K562 (cell line): ENCODE data around the gene GGPS1. TPM values are rescaled to one million over a fixed set of nuclear protein-coding genes. Genes with fewer than 3 reads are reported as not detected.
A peak's percentile ranks its signal among the peaks of the same experiment; 100 is the strongest.

Source experiments
- ATAC-seq: fragments of 200-7000 bp; cut with Tn5 transposase; 3 replicates; pipeline ENCODE4 v1.9.1; 2020; ENCODE audit warnings: moderate library complexity
- BruUV-seq: library from RNA; stranded (reverse); fragments of 400-500 nt; replicated peaks from 2 replicates; lab custom pipeline; 2021; lab: Mats Ljungman, UMichigan
- CTCF ChIA-PET: fragments of 300-600 bp; formaldehyde crosslinking; extraction: SDS; loops from one replicate; lab custom pipeline; 2021; ENCODE audit warnings: low intra/inter-chr PET ratio; lab: Yijun Ruan, JAX
- POLR2A ChIA-PET: fragments of 300-600, 350-650 bp; sonication (Branson Sonifier 250); formaldehyde crosslinking; extraction: SDS; loops from one replicate; lab custom pipeline; 2021; ENCODE audit warnings: antibody characterized with exemption, inconsistent platforms; lab: Yijun Ruan, JAX
- DNase-seq, 4 experiments: peaks; one replicate each; pipeline versions ENCODE4 v3.0.0 to v3.0.0-alpha.2; 2011 to 2018; ENCODE audit warnings: low spot score in 3 of 4, mixed read lengths in 3 of 4; ENCODE audit errors: extremely low read depth in 1 of 4
- FAIRE-seq: peaks from 2 replicates; lab custom pipeline; 2011; peaks lifted over from hg19 to GRCh38; lab: Jason Lieb, UNC
- H2AFZ ChIP-seq: 2 replicates; pipeline ENCODE4 v1.6.0; 2011; ENCODE audit warnings: low read depth, low read length, control low read depth, inconsistent platforms
- H3K27ac ChIP-seq: fragments of 200-600 bp; 3 replicates; pipeline ENCODE4 v1.8.0; 2011; ENCODE audit warnings: low read depth, mild to moderate bottlenecking, control low read depth, inconsistent platforms, low read length, moderate library complexity, mixed read lengths; ENCODE audit errors: extremely low read depth
- H3K27me3 ChIP-seq, 2 experiments: fragments of 300-600 bp in 1 of 2; 2 replicates in 1 of 2; 3 replicates in 1 of 2; pipeline versions ENCODE4 v1.6.0 to v1.8.0; 2011; ENCODE audit warnings: inconsistent platforms in 2 of 2, low read length in 2 of 2, mild to moderate bottlenecking in 1 of 2, mixed read lengths in 1 of 2, moderate library complexity in 1 of 2; ENCODE audit not compliant: control insufficient read depth in 2 of 2, insufficient read depth in 2 of 2
- H3K36me3 ChIP-seq: fragments of 300-600 bp; 3 replicates; pipeline ENCODE4 v1.8.0; 2011; ENCODE audit warnings: mild to moderate bottlenecking, low read length, inconsistent platforms; ENCODE audit not compliant: control insufficient read depth, insufficient read depth
- H3K4me1 ChIP-seq, 2 experiments: fragments of 200-600 bp in 1 of 2; replicated peaks in 1 of 2; 2 replicates in 1 of 2; 3 replicates in 1 of 2; pipeline versions ENCODE4 v1.5.1 to v1.8.0; 2011; ENCODE audit warnings: inconsistent platforms in 2 of 2, low read length in 2 of 2, mild to moderate bottlenecking in 1 of 2, mixed read lengths in 1 of 2, moderate library complexity in 1 of 2; ENCODE audit not compliant: control insufficient read depth in 2 of 2, insufficient read depth in 2 of 2
- H3K4me2 ChIP-seq: 2 replicates; pipeline ENCODE4 v1.6.1; 2011; ENCODE audit warnings: low read length, control low read depth, inconsistent platforms, mixed read lengths; ENCODE audit not compliant: insufficient read depth
- H3K4me3 ChIP-seq: fragments of 200-600 bp; sonication (generic), shearing (Covaris generic); 2 replicates; pipeline ENCODE4 v1.5.1; 2016; ENCODE audit warnings: control low read depth, inconsistent platforms
- H3K79me2 ChIP-seq: fragments of 200-600 bp; 3 replicates; pipeline ENCODE4 v1.8.0; 2011; ENCODE audit warnings: low read length, inconsistent platforms; ENCODE audit not compliant: control insufficient read depth, insufficient read depth
- H3K9ac ChIP-seq, 2 experiments: 2 replicates each; pipeline versions ENCODE4 v1.6.0 to v1.6.1; 2011; ENCODE audit warnings: low read depth in 2 of 2, low read length in 2 of 2, control low read depth in 1 of 2, inconsistent platforms in 1 of 2, mild to moderate bottlenecking in 1 of 2, mixed read lengths in 1 of 2; ENCODE audit not compliant: insufficient read depth in 1 of 2
- H3K9me1 ChIP-seq: one replicate; pipeline ENCODE4 v1.6.0; 2011; ENCODE audit warnings: inconsistent platforms, mild to moderate bottlenecking, low read length, moderate library complexity; ENCODE audit not compliant: control insufficient read depth, insufficient read depth
- H3K9me3 ChIP-seq: replicated peaks from 2 replicates; pipeline ENCODE4 v1.5.1; 2011; ENCODE audit warnings: low read depth, low read length, inconsistent platforms; ENCODE audit not compliant: control insufficient read depth, insufficient read depth
- H4K20me1 ChIP-seq: replicated peaks from 2 replicates; pipeline ENCODE4 v1.6.1; 2011; ENCODE audit warnings: low read length, inconsistent platforms, mixed read lengths; ENCODE audit not compliant: control insufficient read depth, insufficient read depth
- CREB1 ChIP-seq, 2 experiments: sonication (generic) in 1 of 2; formaldehyde crosslinking in 1 of 2; IDR thresholded peaks; 2 replicates each; pipeline versions ENCODE4 v1.6.1 to v1.8.0; 2012 to 2022; ENCODE audit warnings: inconsistent platforms in 1 of 2, mild to moderate bottlenecking in 1 of 2, missing genetic modification reagents in 1 of 2, moderate library complexity in 1 of 2
- CXXC5 ChIP-seq: fragments of 250-450 bp; sonication (Bioruptor Pico); IDR thresholded peaks from 2 replicates; pipeline ENCODE4 v1.8.0; 2022; ENCODE audit warnings: inconsistent platforms, mild to moderate bottlenecking, moderate library complexity
- DDX20 ChIP-seq: fragments of 450-650 bp; IDR thresholded peaks from 2 replicates; pipeline ENCODE4 v1.6.1; 2016; ENCODE audit warnings: missing genetic modification characterization, low read depth, mild to moderate bottlenecking, missing compliant biosample characterization, moderate library complexity
- FOSL1 ChIP-seq: fragments of 200-800 bp; sonication (Bioruptor generic); conservative IDR thresholded peaks from 2 replicates; pipeline ENCODE4 v1.6.1; 2016; ENCODE audit warnings: missing genetic modification characterization, missing compliant biosample characterization
- MAFK ChIP-seq: IDR thresholded peaks from 2 replicates; pipeline ENCODE4 v1.6.1; 2011; ENCODE audit warnings: low read length, improper control_type of control experiment
- WGBS: fragments of 100-300 bp; shearing (Covaris generic); methylation state at CpG from one replicate; pipeline ENCODE4 v1.1.6; 2016; ENCODE audit warnings: low coverage, mixed read lengths; ENCODE audit not compliant: insufficient coverage; ENCODE audit errors: missing lambda C conversion rate; 5-methylcytosine and 5-hydroxymethylcytosine counted together
- in situ Hi-C: fragments of 300-500 bp; cut with MboI; formaldehyde crosslinking; loops from 4 replicates; pipeline ENCODE4 v1.15.0; 2018; ENCODE audit warnings: inconsistent platforms, mixed read lengths
- intact Hi-C: fragments of 100-400 bp; cut with micrococcal nuclease; formaldehyde crosslinking; loops from 2 replicates; pipeline ENCODE4 v1.14.2; 2022
- polyA plus RNA-seq, 8 experiments: library from polyadenylated mRNA; depleted of rRNA in 4 of 8; stranded (reverse) in 5 of 8; unstranded in 3 of 8; fragments of >200 nt; fragmentation: Nextera tagmentation in 2 of 8; fragmentation: Illumina TruSeq in 1 of 8; extraction: Ambion mirVana in 2 of 8; extraction: Trizol in 1 of 8; gene quantifications; 2 replicates each; pipeline versions ENCODE4 v1.2.1 to v1.2.3, GENCODE V29; 2011 to 2014; ENCODE audit warnings: inconsistent platforms in 1 of 8, missing spikeins in 1 of 8
- total RNA-seq, 7 experiments: library from RNA; depleted of rRNA in 6 of 7; stranded (reverse); fragments of >200 nt in 6 of 7; fragmentation: Illumina TruSeq in 2 of 7; extraction: Trizol in 2 of 7; gene quantifications; 2 replicates each; pipeline versions ENCODE4 v1.2.1 to v1.2.3, GENCODE V29; 2011 to 2021; ENCODE audit warnings: low replicate concordance in 1 of 7
- TF ChIP-seq, protein P1 (sequence below): fragments of 450-650 bp; conservative IDR thresholded peaks from 2 replicates; pipeline ENCODE4 v1.6.1; 2016; ENCODE audit warnings: missing genetic modification characterization, low read depth, mild to moderate bottlenecking, control low read depth, missing compliant biosample characterization

Gene GGPS1
- total and polyA plus RNA-seq, 9 of the 15 experiments (the other 6 are each of a cell fraction or from before 2014, with no cell fraction given), result 18.8 to 104 (median 56.3) TPM

DNA sequence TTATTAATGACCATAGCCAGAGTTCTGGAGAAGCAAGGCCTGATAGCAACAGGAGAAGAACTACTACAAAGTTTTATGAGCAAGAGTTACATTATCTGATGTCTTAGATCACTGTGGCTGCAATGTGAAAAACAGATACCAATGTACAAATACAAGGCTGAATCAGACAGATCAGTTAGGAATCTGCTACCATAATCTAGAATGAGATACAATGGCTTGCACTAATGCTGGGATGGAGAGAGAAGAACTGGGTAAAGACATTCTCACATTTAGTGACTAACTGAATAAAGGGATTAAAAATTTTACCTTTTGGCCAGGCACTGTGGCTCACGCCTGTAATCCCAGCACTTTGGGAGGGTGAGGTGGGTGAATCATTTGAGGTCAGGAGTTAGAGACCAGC, 41.7 kb upstream of the GGPS1 start:
- CTCF ChIA-PET, result interaction anchor here (0.8 kb wide), 1 partner anchor 34 kb away, joined by 4 read pairs; no protein-coding TSS in a partner anchor
- Histone ChIP-seq H3K4me1 (peaks cover 13 to 30% of the 10 kb centered on the region in 2 experiments), H3K36me3 (no peaks in the 10 kb centered on the region), H3K9ac (no peak overlapping the region)
- TF ChIP-seq, protein P1, sequence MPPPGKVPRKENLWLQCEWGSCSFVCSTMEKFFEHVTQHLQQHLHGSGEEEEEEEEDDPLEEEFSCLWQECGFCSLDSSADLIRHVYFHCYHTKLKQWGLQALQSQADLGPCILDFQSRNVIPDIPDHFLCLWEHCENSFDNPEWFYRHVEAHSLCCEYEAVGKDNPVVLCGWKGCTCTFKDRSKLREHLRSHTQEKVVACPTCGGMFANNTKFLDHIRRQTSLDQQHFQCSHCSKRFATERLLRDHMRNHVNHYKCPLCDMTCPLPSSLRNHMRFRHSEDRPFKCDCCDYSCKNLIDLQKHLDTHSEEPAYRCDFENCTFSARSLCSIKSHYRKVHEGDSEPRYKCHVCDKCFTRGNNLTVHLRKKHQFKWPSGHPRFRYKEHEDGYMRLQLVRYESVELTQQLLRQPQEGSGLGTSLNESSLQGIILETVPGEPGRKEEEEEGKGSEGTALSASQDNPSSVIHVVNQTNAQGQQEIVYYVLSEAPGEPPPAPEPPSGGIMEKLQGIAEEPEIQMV (tag), result no peak
- no peak for TF ChIP-seq MAFK
- no peak for TF ChIP-seq CREB1 (IDR thresholded peaks at IDR 0.05)
- TF ChIP-seq CREB1 (CRISPR knock-in tag; IDR thresholded peaks at IDR 0.05), result no peak
- TF ChIP-seq FOSL1 (tag), result 0 out of 2 replicates have a peak, but pooled peaks have one; percentile 20
- TF ChIP-seq CXXC5, result no peak
- TF ChIP-seq DDX20 (tag), result no peak
- TF ChIP-seq, all 486 proteins: peak for 1
- no TSS peak for BruUV-seq
- no peaks in the 10 kb centered on the region for H3K27me3 ChIP-seq
- no peaks in the 10 kb centered on the region for H3K9me3 ChIP-seq
- H4K20me1 ChIP-seq, result peaks cover 35% of the 10 kb centered on the region
- H3K27ac ChIP-seq, result no peak overlapping the region
- POLR2A ChIA-PET, result interaction anchor here (0.6 kb wide), 2 partner anchors 32 to 191 kb away, joined by 3 read pairs; no protein-coding TSS in a partner anchor
- FAIRE-seq (no peak), DNase-seq (no peak), ATAC-seq (no peak)
- WGBS, result 63% methylated on average over 1 of the region's 1 CpG
- in situ Hi-C loops (no loop called here), intact Hi-C loops (no loop called here)
- no peak overlapping the region for H3K4me2 ChIP-seq
- H2AFZ ChIP-seq, result no peak overlapping the region
- H3K9me1 ChIP-seq, result no peaks in the 10 kb centered on the region
- H3K79me2 ChIP-seq, result peaks cover 97% of the 10 kb centered on the region
- H3K4me3 ChIP-seq, result no peak overlapping the region
